A673 (cell line): ENCODE results near the gene LRP6.

ENCODE experiments used
- CTCF ChIP-seq: fragments of 300-800, 200-600 bp; sonication (generic); conservative IDR thresholded peaks from 2 replicates; pipeline ENCODE4 v1.5.1; 2017; ENCODE audit warnings: low read depth, mild to moderate bottlenecking, antibody characterized with exemption, low read length, moderate library complexity, mixed read lengths
- EZH2 ChIP-seq: fragments of 200-600 bp; sonication (generic); IDR thresholded peaks from 2 replicates; pipeline ENCODE4 v1.6.1; 2017; ENCODE audit warnings: borderline replicate concordance, low read depth, mild to moderate bottlenecking, mixed read lengths, antibody characterized with exemption, low read length; ENCODE audit not compliant: poor library complexity, severe bottlenecking

DNA sequence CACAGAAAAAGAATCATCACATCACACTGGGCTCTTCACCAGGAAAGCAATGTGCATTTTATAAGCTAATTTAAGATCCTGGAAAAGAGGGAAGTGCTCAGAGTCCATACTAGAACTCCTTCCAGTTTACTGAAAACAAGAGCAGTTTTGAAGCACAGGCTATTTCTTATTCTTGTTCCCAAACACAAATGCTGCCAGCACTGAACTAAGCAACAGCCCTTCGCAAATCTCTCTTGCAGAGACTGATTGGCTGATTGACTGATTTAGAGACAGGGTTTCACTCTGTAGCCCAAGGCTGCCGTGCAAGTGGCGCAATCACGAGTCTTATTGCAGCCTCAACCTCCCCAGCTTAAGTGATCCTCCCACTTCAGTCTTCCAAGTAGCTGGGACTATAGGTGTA lies 151.3 kb downstream of the LRP6 start:
- TF ChIP-seq CTCF = no peak
- TF ChIP-seq EZH2 = no peak
